NOMO-1 (cell line): Measurements from ENCODE around the gene SHISAL1.
"Not testable (repeated sequence)": the region's sequence is repeated elsewhere in the genome, so short reads cannot be mapped to it uniquely, and the experiment has no call there.

Source experiments
- DNase-seq, 2 experiments: peaks; one replicate each; lab custom pipeline; 2025; ENCODE audit not compliant: unreplicated experiment in 2 of 2; lab: John Stamatoyannopoulos, UW

Gene SHISAL1

DNA sequence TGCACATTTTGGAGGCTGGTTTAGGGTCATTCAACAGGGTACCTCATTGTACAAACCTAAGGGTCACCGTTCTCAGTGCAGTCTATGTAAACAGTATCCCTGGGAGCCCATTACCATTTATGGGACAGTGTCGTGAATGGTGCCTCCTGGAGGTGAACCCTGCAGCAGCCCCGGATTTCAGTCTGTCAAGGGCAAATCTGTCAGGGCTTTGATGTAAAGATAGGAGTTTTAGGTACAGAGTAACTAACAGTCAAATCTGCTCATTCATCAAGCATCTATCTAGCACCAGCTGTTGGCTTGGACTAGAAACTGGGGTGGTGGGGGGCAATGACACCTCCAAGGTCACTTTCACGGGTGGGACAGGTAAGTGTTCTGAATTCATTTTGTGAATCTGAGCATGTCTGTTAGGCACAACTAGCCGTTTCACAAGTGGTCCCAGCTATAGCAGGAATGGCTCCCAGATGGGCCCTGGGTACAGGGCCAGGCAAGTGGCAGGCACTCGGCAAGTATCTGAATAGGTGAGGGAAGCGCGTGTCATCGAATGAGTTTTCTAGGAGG is 68.4 kb downstream of the SHISAL1 start:
- no peak for DNase-seq

DNA sequence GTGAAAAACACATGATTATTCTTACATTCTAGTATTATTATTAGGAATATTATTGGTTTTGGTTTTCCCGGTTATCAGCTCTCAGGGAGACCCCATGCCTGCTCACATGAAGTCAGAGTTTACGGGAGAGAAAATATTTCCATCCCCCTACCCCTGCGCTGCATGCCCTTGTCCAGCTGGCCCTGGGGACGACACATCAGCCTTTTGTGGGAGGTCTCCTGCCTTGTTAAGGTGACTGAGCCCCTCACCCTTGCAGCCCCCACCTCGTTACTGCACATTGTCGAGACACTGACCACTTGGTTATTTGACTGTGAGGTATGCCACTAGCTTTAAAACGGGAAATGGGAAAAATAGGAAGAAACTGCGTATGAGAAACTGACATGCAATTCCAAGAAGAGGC is 69.0 kb downstream of the SHISAL1 start:
- no peak for DNase-seq

DNA sequence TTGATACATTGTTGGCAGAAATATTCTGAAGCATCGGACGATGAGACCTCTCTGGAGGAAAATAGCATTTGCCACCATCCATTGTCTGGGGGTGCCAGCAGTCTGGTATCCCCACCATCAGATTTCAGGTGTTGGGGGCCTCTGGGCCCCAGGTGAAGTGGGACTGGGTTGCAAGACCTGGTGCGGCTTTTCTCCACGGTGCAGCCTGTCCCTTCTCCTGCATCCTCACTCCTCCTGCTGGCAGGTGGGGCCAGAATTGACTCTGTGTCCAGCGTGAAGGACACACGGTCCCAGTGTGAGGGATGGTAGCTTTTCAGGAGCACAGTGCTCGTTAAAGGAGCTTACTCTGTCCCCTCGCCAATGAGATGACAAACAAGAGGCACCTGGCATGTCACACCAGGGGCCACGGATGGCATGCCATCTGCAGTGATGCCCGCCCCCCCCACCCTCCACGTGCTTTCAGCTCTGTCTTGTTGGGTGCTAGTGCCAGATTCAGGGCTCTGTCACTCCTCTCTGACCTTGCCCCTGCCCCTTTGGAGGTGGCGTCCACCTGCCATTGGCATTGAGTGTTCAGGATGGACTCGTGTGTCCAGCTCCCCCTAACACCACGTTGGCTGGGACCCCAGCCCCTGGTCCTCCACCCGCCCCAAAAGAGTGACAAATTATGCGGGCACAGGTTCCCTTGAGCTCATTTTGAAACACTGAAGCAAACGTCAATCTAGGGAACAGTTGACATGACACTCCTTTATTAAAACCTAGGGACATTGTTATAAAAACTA is 69.6 kb downstream of the SHISAL1 start:
- DNase-seq, result no peak

DNA sequence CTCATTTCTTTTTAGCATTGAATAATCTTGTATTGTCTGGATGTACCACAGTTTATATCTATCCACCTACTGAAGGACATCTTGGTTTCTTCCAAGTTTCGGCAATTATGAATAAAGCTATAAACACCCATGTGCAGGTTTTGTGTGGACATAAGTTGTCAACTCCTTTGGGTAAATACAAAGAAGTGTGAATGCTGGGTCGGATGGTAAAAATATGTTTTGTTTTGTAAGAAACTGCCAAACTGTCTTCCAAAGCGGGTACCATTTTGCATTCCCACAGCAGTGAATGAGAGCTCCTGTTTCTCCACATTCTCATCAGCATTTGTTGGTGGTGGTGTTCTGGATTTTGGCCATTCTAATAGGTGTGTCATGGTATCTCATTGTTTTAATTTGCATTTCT is 71.6 kb downstream of the SHISAL1 start:
- DNase-seq, result not testable (repeated sequence)

DNA sequence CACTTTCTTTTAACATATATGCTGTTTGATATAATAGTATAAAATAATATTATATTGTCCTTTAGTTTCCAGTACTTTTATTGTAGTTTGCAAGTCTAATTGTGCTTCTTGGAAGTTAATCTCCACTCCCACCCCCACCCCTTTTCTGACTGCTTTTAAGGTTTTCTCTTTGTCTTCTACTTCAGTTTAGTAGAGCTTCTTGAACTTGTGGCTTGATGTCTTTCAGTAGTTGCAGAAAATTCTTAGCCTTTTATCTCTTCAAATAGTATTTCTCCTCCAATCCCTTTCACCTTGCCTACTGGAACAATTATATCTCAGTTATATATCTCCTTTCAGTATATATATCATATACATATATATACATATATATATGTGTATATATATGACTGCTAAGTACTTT is 75.5 kb downstream of the SHISAL1 start:
- DNase-seq, result no peak

DNA sequence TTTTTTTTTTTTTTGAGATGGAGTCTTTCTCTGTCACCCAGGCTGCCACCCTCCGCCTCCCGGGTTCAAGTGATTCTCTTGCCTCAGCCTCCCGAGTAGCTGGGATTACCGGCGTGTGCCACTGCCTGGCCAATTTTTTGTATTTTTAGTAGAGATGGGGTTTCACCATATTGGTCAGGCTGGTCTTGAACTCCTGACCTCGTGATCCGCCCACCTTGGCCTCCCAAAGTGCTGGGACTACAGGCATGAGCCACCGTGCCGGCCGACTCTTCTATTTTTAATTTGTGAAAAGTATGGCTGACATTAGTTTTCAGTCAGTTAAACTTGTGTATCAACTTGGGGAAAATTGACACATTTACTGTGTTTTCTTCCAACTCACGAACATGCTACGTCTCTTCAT is 78.4 kb downstream of the SHISAL1 start:
- not testable (repeated sequence) for DNase-seq

DNA sequence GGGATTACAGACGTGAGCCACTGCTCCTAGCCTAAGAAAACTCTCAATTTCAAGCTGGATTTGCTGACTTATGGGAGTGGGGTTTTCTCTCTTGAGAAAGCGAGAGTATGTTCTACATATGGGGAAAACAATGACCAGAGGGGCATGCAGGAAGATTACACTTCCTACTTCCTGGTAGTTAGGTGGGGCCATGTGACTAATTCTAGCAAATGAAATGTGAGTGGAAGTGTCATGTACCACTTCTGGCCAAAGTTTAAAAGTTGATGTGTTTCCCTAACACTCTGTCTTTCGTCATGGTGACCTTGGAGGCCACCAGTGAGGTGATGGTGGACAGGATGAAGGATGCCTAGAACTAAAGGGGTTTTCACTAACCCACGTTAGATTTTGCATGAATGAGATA is 81.5 kb downstream of the SHISAL1 start:
- DNase-seq, result no peak

DNA sequence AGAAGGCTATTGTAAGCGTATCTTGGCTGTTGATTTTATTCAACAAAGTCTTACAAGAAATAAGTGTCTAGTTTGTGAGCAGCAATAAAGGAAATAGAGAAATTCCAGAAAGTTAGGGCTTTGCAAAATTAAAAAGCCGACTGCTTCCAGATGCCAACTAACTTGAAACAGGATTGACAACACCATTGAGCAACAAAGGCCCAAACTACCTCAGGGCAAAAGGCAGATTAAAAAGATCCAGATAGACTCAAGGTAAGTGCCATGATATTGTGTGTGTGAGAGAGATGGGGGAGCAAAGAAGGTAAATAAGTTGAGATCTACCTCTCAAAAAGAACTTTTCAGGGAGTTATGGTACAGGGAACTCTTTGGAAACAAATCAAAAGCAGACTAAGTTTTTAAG is 82.9 kb downstream of the SHISAL1 start:
- no peak for DNase-seq

DNA sequence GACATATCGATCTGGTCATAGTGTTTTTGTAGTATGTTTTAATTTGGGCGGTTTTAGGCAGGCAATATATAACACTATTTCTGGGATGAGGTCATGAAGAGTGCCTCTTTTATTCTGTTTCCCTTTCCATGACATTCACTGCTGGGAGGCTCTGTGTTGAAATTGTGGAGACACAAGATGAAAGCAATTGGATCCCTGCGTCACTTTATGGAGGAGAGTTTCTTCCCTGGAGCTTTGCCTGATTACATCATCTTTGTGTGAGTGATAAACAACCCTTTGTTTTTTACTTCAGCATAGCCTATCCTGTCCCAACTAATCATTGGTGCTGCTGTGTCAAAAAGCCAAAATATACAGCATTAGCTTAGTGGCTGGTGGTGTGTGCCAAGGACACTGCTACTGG is 83.4 kb downstream of the SHISAL1 start:
- no peak for DNase-seq

DNA sequence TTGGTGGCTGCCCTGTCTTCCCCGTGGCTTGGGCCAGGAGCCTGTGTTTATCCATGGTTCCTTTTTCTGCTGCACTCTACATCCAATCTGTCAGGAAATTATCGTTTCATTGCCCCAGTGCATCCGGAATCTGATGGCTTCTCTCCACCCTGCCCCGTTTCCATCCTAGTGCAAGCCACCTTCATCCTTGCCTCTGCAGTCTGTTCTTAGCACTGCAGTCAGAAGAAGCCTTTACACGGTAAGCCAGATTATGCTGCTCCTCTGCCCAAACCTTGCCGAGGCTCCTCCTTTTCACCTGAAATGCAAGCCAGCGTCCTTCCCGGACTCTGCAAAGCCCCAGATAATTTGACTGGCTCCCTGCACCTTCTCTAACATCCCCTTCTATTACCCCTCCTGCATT is 86.9 kb downstream of the SHISAL1 start:
- DNase-seq, result no peak

DNA sequence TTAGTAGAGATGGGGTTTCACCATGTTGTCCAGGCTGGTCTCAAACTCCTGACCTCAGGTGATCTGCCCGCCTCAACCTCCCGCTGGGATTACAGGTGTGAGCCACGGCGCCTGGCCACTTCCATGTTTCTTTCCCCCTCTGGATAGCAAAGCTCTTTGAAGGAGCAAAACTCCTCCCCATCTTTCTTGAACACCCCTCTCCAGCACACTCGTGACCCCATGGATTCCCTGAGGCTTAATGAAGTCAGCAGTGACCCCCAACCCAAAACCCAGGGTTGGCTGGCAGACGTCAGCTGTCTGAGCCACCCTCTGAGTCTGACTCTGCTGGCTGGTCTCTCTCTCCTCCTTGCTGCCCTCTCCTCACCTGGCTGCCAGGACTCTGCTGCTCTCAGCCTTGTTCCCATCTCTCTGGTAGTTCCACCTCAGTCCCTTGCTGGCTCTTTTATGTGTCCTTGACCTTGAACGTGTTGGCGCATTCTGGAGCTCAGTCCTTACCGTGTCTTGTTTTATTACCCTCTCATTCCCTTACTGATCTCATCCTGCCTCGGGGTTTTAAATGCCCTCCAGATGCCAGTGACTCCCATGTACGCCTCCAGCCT is 87.6 kb downstream of the SHISAL1 start:
- DNase-seq, result no peak

DNA sequence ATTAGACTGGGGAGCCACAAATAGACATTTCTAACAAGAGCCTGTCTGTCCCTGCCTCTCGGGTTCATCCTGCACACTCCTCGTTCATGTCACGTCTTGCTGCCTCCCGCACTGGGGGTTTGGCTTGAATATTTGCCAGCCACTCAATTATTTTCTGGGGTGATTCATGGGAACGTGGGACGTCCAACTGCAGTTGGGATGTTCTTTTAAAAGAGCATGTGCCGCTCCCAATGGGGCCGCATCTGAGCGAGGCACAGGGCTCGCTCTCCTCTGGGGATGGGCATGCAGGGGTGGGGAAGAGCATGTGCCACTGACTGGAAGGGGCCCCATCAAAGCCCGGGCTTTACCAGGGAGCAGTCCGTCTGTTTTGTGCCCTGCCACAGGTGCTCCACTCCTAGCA is 88.6 kb downstream of the SHISAL1 start:
- no peak for DNase-seq

DNA sequence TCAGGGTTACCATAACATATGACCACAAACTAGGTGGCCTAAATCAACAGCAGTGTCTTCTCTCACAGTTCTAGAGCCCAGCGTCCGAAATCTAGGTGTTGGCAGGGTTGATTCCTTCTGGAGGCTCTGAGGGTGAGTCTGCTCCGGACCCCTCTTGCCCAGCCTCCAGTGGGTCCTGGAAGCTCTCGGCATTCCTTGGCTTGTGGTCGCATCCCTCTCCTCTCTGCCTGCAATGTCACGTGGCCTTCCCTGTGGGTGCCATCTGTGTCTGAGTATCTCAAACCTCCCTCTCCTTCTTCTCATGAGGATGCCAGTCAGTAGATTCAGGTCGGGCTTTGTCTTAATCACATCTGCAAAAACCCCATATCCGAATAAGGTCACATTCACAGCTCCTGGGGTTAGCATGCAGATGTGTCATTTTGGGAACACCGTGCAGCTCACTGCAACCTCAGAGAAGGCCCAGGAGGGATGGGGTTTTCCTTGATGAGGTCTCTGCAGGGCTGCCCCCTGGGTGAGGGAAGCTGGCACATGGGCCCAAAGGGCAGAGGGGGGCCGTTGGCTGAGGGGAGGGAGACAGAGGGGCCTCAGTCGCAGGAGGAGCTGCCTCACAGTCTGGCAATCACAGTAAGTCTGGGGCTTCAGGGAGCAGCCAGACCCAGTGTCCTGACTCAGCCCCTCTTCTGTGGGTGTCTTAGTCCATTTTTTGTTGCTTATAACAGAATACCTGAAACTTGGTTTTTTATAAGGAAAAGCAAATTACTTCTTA is 90.9 kb downstream of the SHISAL1 start:
- DNase-seq, result no peak

DNA sequence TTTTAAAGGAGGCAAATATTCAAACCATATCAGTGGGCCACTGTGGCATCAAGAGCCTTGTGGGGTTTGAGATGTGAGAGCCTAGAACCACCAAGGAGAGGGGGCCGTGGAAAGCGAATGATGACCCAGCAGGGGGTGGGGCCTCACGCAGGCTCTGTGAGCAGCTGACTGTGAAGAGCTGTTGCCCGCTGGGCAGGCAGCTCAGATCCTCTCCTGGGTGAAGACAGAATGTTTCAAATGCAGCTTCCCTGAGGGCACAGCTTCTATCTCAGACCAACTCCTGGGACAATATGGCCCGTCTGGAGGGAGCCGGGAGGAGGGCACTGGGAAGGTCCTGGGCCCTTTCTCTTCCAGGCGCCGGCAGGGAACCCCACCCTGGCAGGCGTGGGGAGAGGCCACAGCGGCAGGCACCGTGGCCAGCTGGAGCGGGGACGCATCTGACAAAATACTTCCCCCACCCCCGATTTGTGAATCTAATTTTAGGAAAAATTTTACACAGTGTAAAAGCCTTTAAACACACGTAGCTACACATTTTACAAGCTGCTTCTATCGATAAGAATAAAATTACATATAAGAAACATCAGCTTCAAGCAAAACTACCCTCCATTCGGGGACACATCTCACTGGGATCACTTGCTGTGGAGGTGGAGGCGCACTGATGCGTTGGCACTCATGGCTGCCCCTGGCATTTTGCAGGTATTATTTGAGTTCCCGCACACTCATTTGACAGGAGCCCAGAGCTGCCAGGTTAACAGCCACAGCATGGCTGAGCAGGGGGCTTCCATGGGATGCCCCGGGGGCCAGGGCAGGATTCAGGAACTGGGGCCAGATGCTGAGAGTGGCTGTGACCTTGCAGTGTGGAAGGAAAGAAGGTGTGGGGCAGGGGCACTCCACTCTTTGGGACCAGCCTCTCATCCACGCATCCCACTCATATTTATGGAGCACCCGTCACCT is 91.7 kb downstream of the SHISAL1 start:
- no peak for DNase-seq

DNA sequence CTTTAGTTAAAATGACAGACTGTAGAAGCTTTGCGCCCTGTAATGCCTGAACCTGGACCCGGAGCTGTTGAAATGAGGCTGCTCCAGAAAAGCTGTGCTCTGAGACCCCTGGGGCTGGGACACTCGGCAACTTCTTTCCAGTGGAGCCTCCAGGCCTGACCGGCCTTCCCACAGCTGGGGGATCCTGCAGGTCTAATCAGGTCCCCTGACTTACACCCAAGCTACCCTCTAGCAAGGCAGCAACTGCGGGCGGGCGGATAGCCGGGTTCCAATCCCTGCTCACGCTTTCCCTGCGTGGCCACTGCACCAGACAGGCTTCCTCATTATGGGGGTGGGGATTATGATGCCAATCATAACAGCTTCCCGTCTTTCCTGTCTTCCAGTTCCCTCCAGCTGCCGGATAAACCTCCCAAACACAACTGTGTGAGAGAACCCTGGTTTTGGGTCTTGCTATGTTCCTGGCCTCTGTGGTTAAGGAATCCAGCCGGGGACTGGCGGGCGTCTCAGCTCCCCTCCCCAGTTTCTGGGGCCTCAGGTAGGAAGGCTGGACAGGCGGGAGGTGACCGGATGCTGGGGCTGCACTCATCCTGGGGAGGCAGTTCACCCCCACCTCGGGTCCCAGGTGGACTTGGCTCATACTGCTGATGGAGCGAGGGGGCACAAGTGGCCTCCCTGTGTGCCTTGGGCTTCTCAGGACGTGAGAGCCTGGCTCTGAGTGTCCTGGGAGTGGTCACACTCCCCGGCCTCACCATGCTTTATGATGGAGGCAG is 93.5 kb downstream of the SHISAL1 start:
- no peak for DNase-seq

DNA sequence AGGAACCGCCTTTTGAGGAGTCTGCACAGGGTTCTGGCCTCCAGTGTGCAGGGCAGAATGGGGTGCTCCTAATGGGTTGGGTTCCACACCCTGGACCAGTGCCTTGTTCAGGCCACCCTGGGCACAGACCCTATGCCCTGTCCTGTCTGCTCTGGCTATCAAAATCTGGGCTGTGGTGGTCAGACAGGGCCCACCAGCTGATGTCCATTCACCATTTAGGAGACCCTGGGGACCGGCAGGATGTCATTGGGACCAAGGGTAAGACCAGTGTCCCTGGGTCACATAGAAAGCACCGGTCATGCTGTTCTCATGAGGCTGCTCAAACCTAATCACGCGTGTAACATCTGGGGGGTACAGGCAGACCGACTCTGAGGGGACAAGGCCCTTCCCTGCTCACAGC is 94.7 kb downstream of the SHISAL1 start:
- DNase-seq, result no peak

DNA sequence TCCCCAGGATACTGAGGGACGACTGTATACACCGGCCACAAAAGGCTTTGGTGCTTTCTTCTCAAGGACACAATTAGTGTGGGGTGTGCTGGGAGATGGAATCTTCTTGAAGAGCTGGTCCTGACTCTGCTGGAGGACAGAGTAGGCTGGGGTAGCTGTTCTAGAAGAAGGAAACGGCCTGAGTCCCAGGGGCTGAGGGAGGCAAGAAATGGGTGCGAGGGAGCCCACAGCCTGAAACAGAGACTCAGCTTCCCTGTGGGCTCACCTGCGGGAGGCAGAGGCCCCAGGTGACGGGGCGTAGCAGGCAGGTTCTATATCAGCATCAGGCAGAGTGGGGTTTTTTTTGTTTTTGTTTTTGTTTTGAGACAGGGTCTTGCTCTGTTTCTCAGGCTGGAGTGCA is 95.4 kb downstream of the SHISAL1 start:
- DNase-seq, result no peak

DNA sequence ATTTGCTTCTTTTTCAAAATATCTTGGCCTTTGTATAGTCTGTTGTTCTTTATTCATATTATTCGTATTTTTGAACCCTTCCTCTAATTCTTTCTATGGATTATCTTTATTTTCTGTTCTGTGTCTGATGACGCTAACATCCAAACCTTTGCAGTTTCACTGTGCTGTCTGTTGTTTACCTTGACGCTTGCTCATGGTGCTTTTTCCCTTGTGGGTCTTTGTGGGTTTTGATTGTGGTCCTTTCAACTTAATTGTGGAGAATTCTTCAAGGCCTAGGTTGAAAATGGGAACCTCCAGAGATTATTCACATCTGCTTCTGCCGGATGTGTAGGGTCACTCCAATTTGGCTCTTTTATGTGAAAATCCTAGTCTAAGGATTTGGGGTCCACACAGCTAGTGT is 97.5 kb downstream of the SHISAL1 start:
- no peak for DNase-seq

DNA sequence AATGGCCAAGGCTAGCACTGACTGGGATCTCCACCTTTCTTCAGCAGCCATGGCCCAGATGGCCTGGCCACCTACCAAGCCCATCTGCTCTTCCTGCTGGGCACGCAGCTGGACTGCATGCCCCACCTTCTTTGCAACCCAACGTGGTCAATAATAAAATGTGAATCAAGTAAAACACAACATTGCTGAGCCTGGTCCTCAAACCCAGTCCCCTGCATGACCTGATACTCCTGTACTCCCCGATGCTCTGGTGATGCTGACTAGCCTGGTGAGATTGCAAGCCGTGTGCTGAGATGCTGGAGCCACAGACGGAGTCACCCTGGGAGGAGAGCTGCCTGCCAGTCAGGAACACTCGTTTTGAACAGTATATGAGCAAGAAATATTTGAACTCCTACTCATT is 98.0 kb downstream of the SHISAL1 start:
- DNase-seq, result no peak

DNA sequence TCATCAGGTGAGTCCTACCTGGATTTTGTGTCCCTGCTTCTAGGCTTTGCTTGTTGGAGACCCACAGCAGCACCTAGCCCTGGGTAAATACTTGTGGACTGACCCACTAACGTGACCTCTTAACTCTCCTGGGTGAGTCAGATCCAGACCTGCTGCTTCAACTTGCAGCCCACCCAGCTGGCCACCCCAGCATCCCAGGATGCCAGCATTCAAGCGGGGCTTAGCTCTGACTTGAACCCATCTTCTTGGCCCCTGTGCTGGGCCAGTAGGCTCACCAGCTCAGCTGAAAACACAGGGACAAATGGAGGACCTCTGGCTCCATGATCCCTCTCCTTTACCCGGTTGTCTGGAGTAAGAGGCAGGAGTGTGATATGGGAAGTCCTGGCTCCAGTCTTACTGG is 98.6 kb downstream of the SHISAL1 start:
- DNase-seq, result no peak
